CD1c-positive myeloid dendritic cell (primary cell): ENCODE data around the gene CTTN.

ENCODE experiments used
- DNase-seq: peaks from one replicate; pipeline ENCODE4 v3.0.0-alpha.2; 2016; ENCODE audit errors: extremely low spot score

CTTN gene

GRCh38 chr11:70397983-70398833, at the start of gene CTTN:
Gene CTTN, plus strand, starts transcription at chr11:70398529. Its CDS starts 8,769 bp downstream, at chr11:70407298.
- peak; percentile 79 for DNase-seq

- no peak for DNase-seq
These were observed 49.7 kb upstream of the CTTN start for GRCh38 chr11:70348608-70349007.

GRCh38 chr11:70351646-70352045, 46.7 kb upstream of the CTTN start:
- DNase-seq: no peak

- no peak for DNase-seq
These were observed 46.2 kb upstream of the CTTN start for GRCh38 chr11:70352100-70352499.

GRCh38 chr11:70352601-70353000, 45.7 kb upstream of the CTTN start:
- DNase-seq: no peak

- DNase-seq: no peak
These were observed 45.0 kb upstream of the CTTN start for GRCh38 chr11:70353329-70353728.

GRCh38 chr11:70353900-70354568, 44.3 kb upstream of the CTTN start:
- no peak for DNase-seq

- DNase-seq: no peak
These were observed 43.7 kb upstream of the CTTN start for GRCh38 chr11:70354629-70355028.

GRCh38 chr11:70358753-70359152, 39.6 kb upstream of the CTTN start:
- DNase-seq: peak; percentile 76

- no peak for DNase-seq
These were observed 38.7 kb upstream of the CTTN start for GRCh38 chr11:70359451-70360205.

GRCh38 chr11:70360211-70360610, 38.1 kb upstream of the CTTN start:
- DNase-seq: no peak

GRCh38 chr11:70364178-70364577, 34.2 kb upstream of the CTTN start:
- no peak for DNase-seq

- no peak for DNase-seq
These were observed 33.4 kb upstream of the CTTN start for GRCh38 chr11:70364745-70365543.

- no peak for DNase-seq
These were observed 32.8 kb upstream of the CTTN start for GRCh38 chr11:70365544-70365927.

GRCh38 chr11:70367071-70367470, 31.3 kb upstream of the CTTN start:
- DNase-seq: no peak

- DNase-seq: no peak
These were observed 29.4 kb upstream of the CTTN start for GRCh38 chr11:70368961-70369360.

- DNase-seq: no peak
These were observed 27.1 kb upstream of the CTTN start for GRCh38 chr11:70371241-70371640.

GRCh38 chr11:70372076-70372475, 26.3 kb upstream of the CTTN start:
- DNase-seq: no peak

GRCh38 chr11:70376621-70377020, 21.7 kb upstream of the CTTN start:
- DNase-seq: no peak

- DNase-seq: no peak
These were observed 20.7 kb upstream of the CTTN start for GRCh38 chr11:70377645-70378044.

- no peak for DNase-seq
These were observed 19.7 kb upstream of the CTTN start for GRCh38 chr11:70378506-70379134.
